Loucy (cell line): ENCODE data around the gene COL6A2.

ENCODE experiments used
- H2AFZ ChIP-seq: fragments of 200-600 bp; sonication (generic); 2 replicates; pipeline ENCODE4 v1.6.0; 2016; ENCODE audit warnings: antibody characterized with exemption, mild to moderate bottlenecking, low read length, moderate library complexity
- H3F3A ChIP-seq: fragments of 200-600 bp; 2 replicates; pipeline ENCODE4 v1.6.0; 2016; ENCODE audit warnings: antibody characterized with exemption, low read depth, mild to moderate bottlenecking
- H3K27me3 ChIP-seq: fragments of 200-600 bp; sonication (generic); 2 replicates; pipeline ENCODE4 v1.6.1; 2014; ENCODE audit warnings: low read length, mild to moderate bottlenecking; ENCODE audit not compliant: insufficient read depth, poor library complexity, severe bottlenecking
- H3K36me3 ChIP-seq: fragments of 200-600 bp; sonication (generic); 2 replicates; pipeline ENCODE4 v1.6.1; 2016; ENCODE audit warnings: low read length; ENCODE audit not compliant: insufficient read depth
- H3K4me1 ChIP-seq: fragments of 200-600 bp; sonication (generic); 2 replicates; pipeline ENCODE4 v1.5.1; 2014; ENCODE audit warnings: low read length, mild to moderate bottlenecking; ENCODE audit not compliant: insufficient read depth, poor library complexity, severe bottlenecking
- H3K4me2 ChIP-seq: fragments of 200-600 bp; sonication (generic); 2 replicates; pipeline ENCODE4 v1.6.0; 2014; ENCODE audit warnings: antibody characterized with exemption, low read length, low read depth, mild to moderate bottlenecking; ENCODE audit not compliant: poor library complexity, severe bottlenecking
- H3K4me3 ChIP-seq: fragments of 200-600 bp; sonication (generic); 2 replicates; pipeline ENCODE4 v1.5.1; 2014; ENCODE audit warnings: low read length, mild to moderate bottlenecking, mixed read lengths; ENCODE audit not compliant: poor library complexity, severe bottlenecking
- H3K79me2 ChIP-seq: fragments of 200-600 bp; sonication (generic); 2 replicates; pipeline ENCODE4 v1.6.1; 2014; ENCODE audit warnings: low read length; ENCODE audit not compliant: insufficient read depth
- H3K9ac ChIP-seq: fragments of 200-600 bp; sonication (generic); 2 replicates; pipeline ENCODE4 v1.6.0; 2014; ENCODE audit warnings: mild to moderate bottlenecking, low read depth, low read length, moderate library complexity; ENCODE audit not compliant: poor library complexity, severe bottlenecking
- H3K9me2 ChIP-seq: fragments of 200-600 bp; sonication (generic); replicated peaks from 2 replicates; pipeline ENCODE4 v1.6.1; 2016; ENCODE audit warnings: low read depth, low read length, mixed read lengths
- H3K9me3 ChIP-seq: fragments of 200-600 bp; sonication (generic); 2 replicates; pipeline ENCODE4 v1.6.1; 2014; ENCODE audit warnings: mild to moderate bottlenecking, antibody characterized with exemption, low read length, low read depth; ENCODE audit not compliant: insufficient read depth
- H4K20me1 ChIP-seq: fragments of 200-600 bp; sonication (generic); 2 replicates; pipeline ENCODE4 v1.6.0; 2014; ENCODE audit warnings: antibody characterized with exemption, low read length, mild to moderate bottlenecking; ENCODE audit not compliant: insufficient read depth, poor library complexity, severe bottlenecking
- CTCF ChIP-seq: fragments of 200-600 bp; sonication (generic); conservative IDR thresholded peaks from 2 replicates; pipeline ENCODE4 v1.5.1; 2014; ENCODE audit warnings: mild to moderate bottlenecking, antibody characterized with exemption, low read length
- EZH2phosphoT487 ChIP-seq: fragments of 200-600 bp; IDR thresholded peaks from 2 replicates; pipeline ENCODE4 v1.6.1; 2018; ENCODE audit warnings: antibody characterized with exemption, mild to moderate bottlenecking, moderate library complexity, borderline replicate concordance

COL6A2 gene

GRCh38 chr21:46098303-46099141 lies 610 bp downstream of the COL6A2 start:
- no peak overlapping the region for H3K4me3 ChIP-seq
- no peaks in the 10 kb centered on the region for H3K4me1 ChIP-seq
- H3K9me3 ChIP-seq, result peaks cover 28% of the 10 kb centered on the region; the same call in 1 of the 2 replicates
- H4K20me1 ChIP-seq, result no peaks in the 10 kb centered on the region
- TF ChIP-seq CTCF (no peak), EZH2phosphoT487 (no peak)
- H3K9me2 ChIP-seq, result no peaks in the 10 kb centered on the region
- no peaks in the 10 kb centered on the region for H3K27me3 ChIP-seq
- no peaks in the 10 kb centered on the region for H3K79me2 ChIP-seq
- no peak overlapping the region for H2AFZ ChIP-seq
- H3K36me3 ChIP-seq, result no peaks in the 10 kb centered on the region
- H3K4me2 ChIP-seq, result no peak overlapping the region
- H3K9ac ChIP-seq, result no peak overlapping the region
- H3F3A ChIP-seq, result no peaks in the 10 kb centered on the region

GRCh38 chr21:46099476-46099875 lies 1.6 kb downstream of the COL6A2 start:
- H3K4me2 ChIP-seq, result no peak overlapping the region

GRCh38 chr21:46100020-46100419 lies 2.1 kb downstream of the COL6A2 start:
- Histone ChIP-seq H3K4me2 (no peak overlapping the region), H2AFZ (no peak overlapping the region), H3K9me2 (no peaks in the 10 kb centered on the region), H3F3A (no peaks in the 10 kb centered on the region), H3K4me3 (no peak overlapping the region), H3K27me3 (no peaks in the 10 kb centered on the region), H4K20me1 (no peaks in the 10 kb centered on the region), H3K4me1 (no peaks in the 10 kb centered on the region), H3K36me3 (no peaks in the 10 kb centered on the region), H3K9me3 (peaks cover 26% of the 10 kb centered on the region; the same call in 1 of the 2 replicates), H3K79me2 (no peaks in the 10 kb centered on the region), H3K9ac (no peak overlapping the region)
- TF ChIP-seq EZH2phosphoT487, result no peak
- TF ChIP-seq CTCF, result no peak

More at GRCh38 chr21:46099476-46099875, 1.6 kb downstream of the COL6A2 start:
- no peaks in the 10 kb centered on the region for H3K9me2 ChIP-seq
- no peaks in the 10 kb centered on the region for H3K27me3 ChIP-seq
- H2AFZ ChIP-seq, result no peak overlapping the region
- H3K9ac ChIP-seq, result no peak overlapping the region
- H3K4me3 ChIP-seq, result no peak overlapping the region
- H3K4me1 ChIP-seq, result no peaks in the 10 kb centered on the region
- H3K79me2 ChIP-seq, result no peaks in the 10 kb centered on the region
- TF ChIP-seq EZH2phosphoT487 (no peak), CTCF (no peak)
- H3K36me3 ChIP-seq, result no peaks in the 10 kb centered on the region
- peaks cover 28% of the 10 kb centered on the region; the same call in 1 of the 2 replicates for H3K9me3 ChIP-seq
- H4K20me1 ChIP-seq, result no peaks in the 10 kb centered on the region
- H3F3A ChIP-seq, result no peaks in the 10 kb centered on the region
